ENCODE measurements around the gene NRDE2. TPM values are rescaled to one million over a fixed set of nuclear protein-coding genes. Genes with fewer than 3 reads are reported as not detected.

Gene NRDE2
- total RNA-seq, 1 experiment from 2014 or later: 20.1 TPM

DNA sequence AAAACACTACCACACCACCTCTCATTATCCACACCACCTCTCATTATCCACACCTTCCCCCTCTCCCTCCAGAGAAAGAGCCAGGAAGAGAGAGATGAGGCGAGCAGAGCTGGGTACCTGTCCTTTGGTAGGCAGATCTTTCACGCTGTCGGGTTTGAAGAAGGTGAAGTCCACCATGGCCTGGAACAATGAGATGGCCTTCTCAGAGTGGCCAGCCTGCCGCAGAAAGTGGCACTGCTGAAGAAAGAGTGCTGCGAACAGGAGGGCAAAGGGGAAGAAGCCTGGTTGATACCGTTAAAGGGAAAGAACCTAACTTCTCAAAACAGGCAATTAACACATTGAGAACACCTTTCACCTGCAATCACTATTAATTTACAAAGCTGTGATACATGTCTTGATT is 30.6 kb downstream of the NRDE2 start:
- no peaks in the 10 kb centered on the region for H3K79me2 ChIP-seq (ENCODE audit: insufficient read depth, low read length)
- peak overlapping the region; percentile 13; the same call in 1 of the 2 replicates for H3K27ac ChIP-seq (ENCODE audit: low read depth, low read length)
- no peaks in the 10 kb centered on the region for H3K9me2 ChIP-seq (ENCODE audit: insufficient read depth)
- no peak for TF ChIP-seq RAD21 (IDR thresholded peaks at IDR 0.05; ENCODE audit: low read depth)
- TF ChIP-seq SRF (IDR thresholded peaks at IDR 0.05; ENCODE audit: low read depth): no peak
- TF ChIP-seq, protein P1, sequence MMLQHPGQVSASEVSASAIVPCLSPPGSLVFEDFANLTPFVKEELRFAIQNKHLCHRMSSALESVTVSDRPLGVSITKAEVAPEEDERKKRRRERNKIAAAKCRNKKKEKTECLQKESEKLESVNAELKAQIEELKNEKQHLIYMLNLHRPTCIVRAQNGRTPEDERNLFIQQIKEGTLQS (IDR thresholded peaks at IDR 0.05): no peak
- TF ChIP-seq, protein P2, sequence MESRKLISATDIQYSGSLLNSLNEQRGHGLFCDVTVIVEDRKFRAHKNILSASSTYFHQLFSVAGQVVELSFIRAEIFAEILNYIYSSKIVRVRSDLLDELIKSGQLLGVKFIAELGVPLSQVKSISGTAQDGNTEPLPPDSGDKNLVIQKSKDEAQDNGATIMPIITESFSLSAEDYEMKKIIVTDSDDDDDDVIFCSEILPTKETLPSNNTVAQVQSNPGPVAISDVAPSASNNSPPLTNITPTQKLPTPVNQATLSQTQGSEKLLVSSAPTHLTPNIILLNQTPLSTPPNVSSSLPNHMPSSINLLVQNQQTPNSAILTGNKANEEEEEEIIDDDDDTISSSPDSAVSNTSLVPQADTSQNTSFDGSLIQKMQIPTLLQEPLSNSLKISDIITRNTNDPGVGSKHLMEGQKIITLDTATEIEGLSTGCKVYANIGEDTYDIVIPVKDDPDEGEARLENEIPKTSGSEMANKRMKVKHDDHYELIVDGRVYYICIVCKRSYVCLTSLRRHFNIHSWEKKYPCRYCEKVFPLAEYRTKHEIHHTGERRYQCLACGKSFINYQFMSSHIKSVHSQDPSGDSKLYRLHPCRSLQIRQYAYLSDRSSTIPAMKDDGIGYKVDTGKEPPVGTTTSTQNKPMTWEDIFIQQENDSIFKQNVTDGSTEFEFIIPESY (IDR thresholded peaks at IDR 0.05; ENCODE audit: extremely low read depth, insufficient replicate concordance, low read length): no peak
- TF ChIP-seq JUND (IDR thresholded peaks at IDR 0.05): no peak
- DNase-seq (ENCODE audit: low read depth, low spot score) (no peak), ATAC-seq (peak; percentile 27; the same call in 1 of the 2 replicates)
- H3K27me3 ChIP-seq (ENCODE audit: insufficient read depth, low read length): no peaks in the 10 kb centered on the region
- no peak overlapping the region for H3K9ac ChIP-seq (ENCODE audit: low read length)
- H3K4me2 ChIP-seq (ENCODE audit: low read length): no peak overlapping the region
- peaks cover 24% of the 10 kb centered on the region in 2 experiments; a peak in 3 of 4 replicates for H3K36me3 ChIP-seq (ENCODE audit: control insufficient read depth in 1 of 2, insufficient read depth in 2 of 2, low read length in 2 of 2)
- POLR2A ChIA-PET: interaction anchor here (2.1 kb wide), 1 partner anchor 96 kb away, joined by 10 read pairs; the partner anchor contains the start of gene CALM1
- CTCF ChIA-PET: interaction anchor here (0.6 to 1.6 kb wide), 14 partner anchors 12 to 495 kb away, joined by 3 to 32 read pairs (median 3); no protein-coding TSS in a partner anchor
- no peak overlapping the region for H2AFZ ChIP-seq (ENCODE audit: low read depth, low read length, poor library complexity, severe bottlenecking)
- no peak overlapping the region for H3K4me3 ChIP-seq (replicated peaks in 1 of 2; ENCODE audit: low read depth in 1 of 2, low read length in 2 of 2)
- intact Hi-C loops (cut with micrococcal nuclease): loop anchor here (1.0 to 10.0 kb wide), 3 partner anchors 218 to 454 kb away; no protein-coding TSS in a partner anchor
- no peaks in the 10 kb centered on the region for H4K20me1 ChIP-seq (ENCODE audit: insufficient read depth)
- RAD21 ChIA-PET (ENCODE audit: low non-redundant PET in 1 of 2, low total read pairs in 2 of 2, uncharacterized antibody in 2 of 2, unreplicated experiment in 2 of 2): interaction anchor here in 1 of 2 experiments (0.7 kb wide), 1 partner anchor 29 kb away, joined by 3 read pairs; no protein-coding TSS in a partner anchor
- no TSS peak for BruUV-seq (replicated peaks)
- peaks cover 0 to 7% of the 10 kb centered on the region in 2 experiments; a peak in 1 of 4 replicates for H3K4me1 ChIP-seq (ENCODE audit: control insufficient read depth in 1 of 2, insufficient read depth in 2 of 2, low read length in 2 of 2)
- H3K9me3 ChIP-seq (ENCODE audit: control insufficient read depth in 1 of 2, insufficient read depth in 1 of 2, low read depth in 1 of 2, low read length in 2 of 2): no peaks in the 10 kb centered on the region

DNA sequence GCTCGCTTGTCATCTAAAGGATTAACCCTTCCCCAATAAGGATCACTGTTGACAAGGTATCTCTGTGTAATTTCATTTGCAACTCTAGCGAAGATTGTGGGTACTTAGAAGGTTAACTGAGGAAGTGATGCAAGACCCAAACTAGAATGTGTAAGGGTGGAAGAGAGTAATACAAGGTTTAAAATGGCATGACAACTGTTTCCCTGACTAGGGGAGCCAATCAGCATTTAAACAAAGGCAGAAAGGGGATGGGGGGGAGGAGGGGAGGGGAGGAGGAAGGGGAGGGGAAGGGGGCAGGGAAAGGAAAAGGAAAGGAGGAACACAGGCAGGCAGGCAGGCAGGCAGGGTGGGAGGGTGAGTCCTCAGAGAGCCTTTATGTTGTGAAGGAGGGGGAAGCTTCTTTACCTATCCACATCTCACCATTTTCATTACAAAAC is 31.1 kb downstream of the NRDE2 start:
- no TSS peak for BruUV-seq (replicated peaks)
- DNase-seq (ENCODE audit: low read depth, low spot score) (no peak), ATAC-seq (peak; percentile 53)
- TF ChIP-seq JUND (IDR thresholded peaks at IDR 0.05): no peak
- TF ChIP-seq, protein P3, sequence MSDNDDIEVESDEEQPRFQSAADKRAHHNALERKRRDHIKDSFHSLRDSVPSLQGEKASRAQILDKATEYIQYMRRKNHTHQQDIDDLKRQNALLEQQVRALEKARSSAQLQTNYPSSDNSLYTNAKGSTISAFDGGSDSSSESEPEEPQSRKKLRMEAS (IDR thresholded peaks at IDR 0.05): no peak
- 0 out of 2 replicates have a peak, but pooled peaks have one; percentile 25 for TF ChIP-seq CEBPB (IDR thresholded peaks at IDR 0.05; ENCODE audit: low read depth)
- TF ChIP-seq, protein P1 (IDR thresholded peaks at IDR 0.05): no peak
- TF ChIP-seq EGR1 (IDR thresholded peaks at IDR 0.05; ENCODE audit: low read depth): no peak
- no peak for TF ChIP-seq SP1 (IDR thresholded peaks at IDR 0.05; ENCODE audit: low read depth)
- no peak for TF ChIP-seq POLR2AphosphoS5 (IDR thresholded peaks at IDR 0.05; ENCODE audit: low read depth, low read length)
- no peaks in the 10 kb centered on the region for H3K79me2 ChIP-seq (ENCODE audit: insufficient read depth, low read length)
- intact Hi-C loops (cut with micrococcal nuclease): loop anchor here (1.0 to 10.0 kb wide), 3 partner anchors 219 to 454 kb away; no protein-coding TSS in a partner anchor
- H3K9ac ChIP-seq (ENCODE audit: low read length): no peak overlapping the region
- no peaks in the 10 kb centered on the region for H3K27me3 ChIP-seq (ENCODE audit: insufficient read depth, low read length)
- ChIA-PET POLR2A (interaction anchor here (2.1 kb wide), 1 partner anchor 96 kb away, joined by 10 read pairs; the partner anchor contains the start of gene CALM1), CTCF (interaction anchor here (1.0 to 1.6 kb wide), 7 partner anchors 11 to 486 kb away, joined by 3 to 32 read pairs (median 4); no protein-coding TSS in a partner anchor), RAD21 (ENCODE audit: low non-redundant PET in 1 of 2, low total read pairs in 2 of 2, uncharacterized antibody in 2 of 2, unreplicated experiment in 2 of 2) (no interaction called here)
- peak overlapping the region; percentile 13; the same call in 1 of the 2 replicates for H3K27ac ChIP-seq (ENCODE audit: low read depth, low read length)
- no peak overlapping the region for H3K4me2 ChIP-seq (ENCODE audit: low read length)
- H3K36me3 ChIP-seq (ENCODE audit: control insufficient read depth in 1 of 2, insufficient read depth in 2 of 2, low read length in 2 of 2): peaks cover 24 to 27% of the 10 kb centered on the region in 2 experiments; a peak in 3 of 4 replicates
- H3K9me2 ChIP-seq (ENCODE audit: insufficient read depth): no peaks in the 10 kb centered on the region
- no peak overlapping the region for H2AFZ ChIP-seq (ENCODE audit: low read depth, low read length, poor library complexity, severe bottlenecking)
- H4K20me1 ChIP-seq (ENCODE audit: insufficient read depth): no peaks in the 10 kb centered on the region
- no peak overlapping the region for H3K4me3 ChIP-seq (replicated peaks in 1 of 2; ENCODE audit: low read depth in 1 of 2, low read length in 2 of 2)
- no peaks in the 10 kb centered on the region for H3K9me3 ChIP-seq (ENCODE audit: control insufficient read depth in 1 of 2, insufficient read depth in 1 of 2, low read depth in 1 of 2, low read length in 2 of 2)
- H3K4me1 ChIP-seq (ENCODE audit: control insufficient read depth in 1 of 2, insufficient read depth in 2 of 2, low read length in 2 of 2): peaks cover 0 to 7% of the 10 kb centered on the region in 2 experiments; a peak in 1 of 4 replicates
